ENCODE data around the gene METTL1.

Gene METTL1

GRCh38 chr12:57797933-57798332 is 26.0 kb upstream of the METTL1 start:
- no peaks in the 10 kb centered on the region for H3K27me3 ChIP-seq (replicated peaks; ENCODE audit: control insufficient read depth, insufficient read depth, low read length, poor library complexity, severe bottlenecking)
- peaks cover 64% of the 10 kb centered on the region for H3K36me3 ChIP-seq (ENCODE audit: control insufficient read depth, insufficient read depth, low read length)
- H3K4me1 ChIP-seq (ENCODE audit: control insufficient read depth, insufficient read depth, low read length, poor library complexity, severe bottlenecking) = no peaks in the 10 kb centered on the region
- H3K27ac ChIP-seq (ENCODE audit: insufficient read depth, low read length, poor library complexity, severe bottlenecking) = no peak overlapping the region
- DNase-seq = no peak
- no peaks in the 10 kb centered on the region for H3K9me3 ChIP-seq (ENCODE audit: control insufficient read depth, low read length)
- no peak overlapping the region for H3K4me3 ChIP-seq (ENCODE audit: insufficient read depth, low read depth, low read length, poor library complexity, severe bottlenecking)

- H3K9me3 ChIP-seq (ENCODE audit: control insufficient read depth, low read length) = no peaks in the 10 kb centered on the region
- DNase-seq = no peak
- H3K27ac ChIP-seq (ENCODE audit: insufficient read depth, low read length, poor library complexity, severe bottlenecking) = no peak overlapping the region
- no peaks in the 10 kb centered on the region for H3K4me1 ChIP-seq (ENCODE audit: control insufficient read depth, insufficient read depth, low read length, poor library complexity, severe bottlenecking)
- H3K27me3 ChIP-seq (replicated peaks; ENCODE audit: control insufficient read depth, insufficient read depth, low read length, poor library complexity, severe bottlenecking) = no peaks in the 10 kb centered on the region
- peaks cover 63% of the 10 kb centered on the region for H3K36me3 ChIP-seq (ENCODE audit: control insufficient read depth, insufficient read depth, low read length)
- H3K4me3 ChIP-seq (ENCODE audit: insufficient read depth, low read depth, low read length, poor library complexity, severe bottlenecking) = no peak overlapping the region
Measured at GRCh38 chr12:57796996-57797395, 25.1 kb upstream of the METTL1 start.

- no peaks in the 10 kb centered on the region for H3K9me3 ChIP-seq (ENCODE audit: control insufficient read depth, low read length)
- no peak overlapping the region for H3K4me3 ChIP-seq (ENCODE audit: insufficient read depth, low read depth, low read length, poor library complexity, severe bottlenecking)
- H3K36me3 ChIP-seq (ENCODE audit: control insufficient read depth, insufficient read depth, low read length) = peaks cover 57% of the 10 kb centered on the region
- no peak for DNase-seq
- no peaks in the 10 kb centered on the region for H3K27me3 ChIP-seq (replicated peaks; ENCODE audit: control insufficient read depth, insufficient read depth, low read length, poor library complexity, severe bottlenecking)
- H3K27ac ChIP-seq (ENCODE audit: insufficient read depth, low read length, poor library complexity, severe bottlenecking) = no peak overlapping the region
- H3K4me1 ChIP-seq (ENCODE audit: control insufficient read depth, insufficient read depth, low read length, poor library complexity, severe bottlenecking) = no peaks in the 10 kb centered on the region
Measured at GRCh38 chr12:57795354-57795753, 23.4 kb upstream of the METTL1 start.

- Histone ChIP-seq H3K27me3 (replicated peaks; ENCODE audit: control insufficient read depth, insufficient read depth, low read length, poor library complexity, severe bottlenecking) (no peaks in the 10 kb centered on the region), H3K27ac (ENCODE audit: insufficient read depth, low read length, poor library complexity, severe bottlenecking) (no peak overlapping the region), H3K4me1 (ENCODE audit: control insufficient read depth, insufficient read depth, low read length, poor library complexity, severe bottlenecking) (no peaks in the 10 kb centered on the region), H3K9me3 (ENCODE audit: control insufficient read depth, low read length) (no peaks in the 10 kb centered on the region), H3K4me3 (ENCODE audit: insufficient read depth, low read depth, low read length, poor library complexity, severe bottlenecking) (no peak overlapping the region), H3K36me3 (ENCODE audit: control insufficient read depth, insufficient read depth, low read length) (peaks cover 48% of the 10 kb centered on the region)
- DNase-seq = no peak
Measured at GRCh38 chr12:57793920-57794319, 22.0 kb upstream of the METTL1 start.

GRCh38 chr12:57783861-57784260 is 12.0 kb upstream of the METTL1 start:
- Histone ChIP-seq H3K36me3 (ENCODE audit: control insufficient read depth, insufficient read depth, low read length) (peaks cover 27% of the 10 kb centered on the region), H3K9me3 (ENCODE audit: control insufficient read depth, low read length) (no peaks in the 10 kb centered on the region), H3K4me1 (ENCODE audit: control insufficient read depth, insufficient read depth, low read length, poor library complexity, severe bottlenecking) (peaks cover 36% of the 10 kb centered on the region), H3K4me3 (ENCODE audit: insufficient read depth, low read depth, low read length, poor library complexity, severe bottlenecking) (no peak overlapping the region), H3K27me3 (replicated peaks; ENCODE audit: control insufficient read depth, insufficient read depth, low read length, poor library complexity, severe bottlenecking) (no peaks in the 10 kb centered on the region), H3K27ac (ENCODE audit: insufficient read depth, low read length, poor library complexity, severe bottlenecking) (no peak overlapping the region)
- DNase-seq = no peak

GRCh38 chr12:57783466-57783801 is 11.5 kb upstream of the METTL1 start:
- Histone ChIP-seq H3K27me3 (replicated peaks; ENCODE audit: control insufficient read depth, insufficient read depth, low read length, poor library complexity, severe bottlenecking) (no peaks in the 10 kb centered on the region), H3K4me3 (ENCODE audit: insufficient read depth, low read depth, low read length, poor library complexity, severe bottlenecking) (peak overlapping the region; percentile 91), H3K27ac (ENCODE audit: insufficient read depth, low read length, poor library complexity, severe bottlenecking) (no peak overlapping the region), H3K4me1 (ENCODE audit: control insufficient read depth, insufficient read depth, low read length, poor library complexity, severe bottlenecking) (peaks cover 36% of the 10 kb centered on the region), H3K36me3 (ENCODE audit: control insufficient read depth, insufficient read depth, low read length) (peaks cover 23% of the 10 kb centered on the region), H3K9me3 (ENCODE audit: control insufficient read depth, low read length) (no peaks in the 10 kb centered on the region)
- DNase-seq = no peak

GRCh38 chr12:57782608-57783465 is 10.9 kb upstream of the METTL1 start, which contains the start of gene TSFM:
Gene TSFM, plus strand, starts transcription at chr12:57782787. Its CDS starts 15 bp downstream, at chr12:57782802.
- Histone ChIP-seq H3K9me3 (ENCODE audit: control insufficient read depth, low read length) (no peaks in the 10 kb centered on the region), H3K4me3 (ENCODE audit: insufficient read depth, low read depth, low read length, poor library complexity, severe bottlenecking) (peak within 1 kb of the TSS; percentile 91), H3K27me3 (replicated peaks; ENCODE audit: control insufficient read depth, insufficient read depth, low read length, poor library complexity, severe bottlenecking) (no peaks in the 10 kb centered on the region), H3K4me1 (ENCODE audit: control insufficient read depth, insufficient read depth, low read length, poor library complexity, severe bottlenecking) (peaks cover 39% of the 10 kb centered on the region), H3K36me3 (ENCODE audit: control insufficient read depth, insufficient read depth, low read length) (peaks cover 22% of the 10 kb centered on the region), H3K27ac (ENCODE audit: insufficient read depth, low read length, poor library complexity, severe bottlenecking) (peak within 1 kb of the TSS; percentile 79)
- peak; percentile 90 to 94 (median 90) for DNase-seq

- DNase-seq = no peak
- Histone ChIP-seq H3K9me3 (ENCODE audit: control insufficient read depth, low read length) (no peaks in the 10 kb centered on the region), H3K27me3 (replicated peaks; ENCODE audit: control insufficient read depth, insufficient read depth, low read length, poor library complexity, severe bottlenecking) (no peaks in the 10 kb centered on the region), H3K27ac (ENCODE audit: insufficient read depth, low read length, poor library complexity, severe bottlenecking) (peak overlapping the region; percentile 79), H3K4me1 (ENCODE audit: control insufficient read depth, insufficient read depth, low read length, poor library complexity, severe bottlenecking) (peaks cover 39% of the 10 kb centered on the region), H3K4me3 (ENCODE audit: insufficient read depth, low read depth, low read length, poor library complexity, severe bottlenecking) (peak overlapping the region; percentile 91), H3K36me3 (ENCODE audit: control insufficient read depth, insufficient read depth, low read length) (peaks cover 18% of the 10 kb centered on the region)
Measured at GRCh38 chr12:57782243-57782607, 10.3 kb upstream of the METTL1 start.

- Histone ChIP-seq H3K9me3 (ENCODE audit: control insufficient read depth, low read length) (no peaks in the 10 kb centered on the region), H3K4me3 (ENCODE audit: insufficient read depth, low read depth, low read length, poor library complexity, severe bottlenecking) (peak overlapping the region; percentile 12), H3K27me3 (replicated peaks; ENCODE audit: control insufficient read depth, insufficient read depth, low read length, poor library complexity, severe bottlenecking) (no peaks in the 10 kb centered on the region), H3K4me1 (ENCODE audit: control insufficient read depth, insufficient read depth, low read length, poor library complexity, severe bottlenecking) (peaks cover 39% of the 10 kb centered on the region), H3K36me3 (ENCODE audit: control insufficient read depth, insufficient read depth, low read length) (peaks cover 13% of the 10 kb centered on the region), H3K27ac (ENCODE audit: insufficient read depth, low read length, poor library complexity, severe bottlenecking) (peak overlapping the region; percentile 79)
- DNase-seq = no peak
Measured at GRCh38 chr12:57781801-57782200, 9.9 kb upstream of the METTL1 start.

GRCh38 chr12:57781244-57781643 is 9.3 kb upstream of the METTL1 start:
- no peaks in the 10 kb centered on the region for H3K27me3 ChIP-seq (replicated peaks; ENCODE audit: control insufficient read depth, insufficient read depth, low read length, poor library complexity, severe bottlenecking)
- peak overlapping the region; percentile 79 for H3K27ac ChIP-seq (ENCODE audit: insufficient read depth, low read length, poor library complexity, severe bottlenecking)
- H3K4me1 ChIP-seq (ENCODE audit: control insufficient read depth, insufficient read depth, low read length, poor library complexity, severe bottlenecking) = peaks cover 39% of the 10 kb centered on the region
- peaks cover 8% of the 10 kb centered on the region for H3K36me3 ChIP-seq (ENCODE audit: control insufficient read depth, insufficient read depth, low read length)
- DNase-seq = no peak
- no peak overlapping the region for H3K4me3 ChIP-seq (ENCODE audit: insufficient read depth, low read depth, low read length, poor library complexity, severe bottlenecking)
- H3K9me3 ChIP-seq (ENCODE audit: control insufficient read depth, low read length) = no peaks in the 10 kb centered on the region
